Right renal pelvis (tissue), 4 donors: Measurements from ENCODE around the gene DDOST. TPM values are rescaled to one million over a fixed set of nuclear protein-coding genes. Genes with fewer than 3 reads are reported as not detected.
"Not testable (repeated sequence)": the region's sequence is repeated elsewhere in the genome, so short reads cannot be mapped to it uniquely, and the experiment has no call there.

ENCODE experiments used
- DNase-seq, 4 donors: peaks; one replicate each; pipeline ENCODE4 v3.0.0-alpha.2; 2013; ENCODE audit warnings: low read depth in 4 of 4, low spot score in 3 of 4, missing footprints in 1 of 4
- polyA plus RNA-seq, 4 donors: library from polyadenylated mRNA; unstranded; fragments of 120-200 nt; gene quantifications; one replicate each; pipeline ENCODE4 v1.2.1, GENCODE V29; 2013; ENCODE audit not compliant: insufficient read length in 4 of 4

The DDOST gene
- polyA plus RNA-seq, 4 donors = 217 to 254 (median 232) TPM

- DNase-seq = no peak
These were observed 32.5 kb upstream of the DDOST start for GRCh38 chr1:20693623-20694022.

- no peak for DNase-seq
These were observed 30.7 kb upstream of the DDOST start for GRCh38 chr1:20691872-20692271.

GRCh38 chr1:20689645-20690056 lies 28.5 kb upstream of the DDOST start:
- no peak for DNase-seq

GRCh38 chr1:20686883-20687725 lies 25.9 kb upstream of the DDOST start:
- no peak for DNase-seq

- no peak for DNase-seq
These were observed 24.6 kb upstream of the DDOST start for GRCh38 chr1:20685741-20686140.

- no peak for DNase-seq
These were observed 24.0 kb upstream of the DDOST start for GRCh38 chr1:20685099-20685662.

GRCh38 chr1:20684651-20685050 lies 23.5 kb upstream of the DDOST start:
- no peak for DNase-seq

GRCh38 chr1:20684050-20684620 lies 23.0 kb upstream of the DDOST start:
- no peak for DNase-seq

GRCh38 chr1:20683614-20684013 lies 22.4 kb upstream of the DDOST start:
- DNase-seq = no peak

- no peak for DNase-seq
These were observed 21.5 kb upstream of the DDOST start for GRCh38 chr1:20682571-20683236.

- DNase-seq = no peak
These were observed 20.8 kb upstream of the DDOST start for GRCh38 chr1:20681999-20682398.

GRCh38 chr1:20680269-20680668 lies 19.1 kb upstream of the DDOST start:
- DNase-seq = no peak

GRCh38 chr1:20678599-20678998 lies 17.4 kb upstream of the DDOST start:
- DNase-seq = no peak

GRCh38 chr1:20673626-20674025 lies 12.5 kb upstream of the DDOST start:
- not testable (repeated sequence) for DNase-seq

GRCh38 chr1:20672265-20672632 lies 11.1 kb upstream of the DDOST start:
- no peak for DNase-seq

- DNase-seq = no peak
These were observed 9.8 kb upstream of the DDOST start for GRCh38 chr1:20670936-20671335.

GRCh38 chr1:20668581-20668980 lies 7.4 kb upstream of the DDOST start:
- DNase-seq = no peak

- no peak for DNase-seq
These were observed 5.6 kb upstream of the DDOST start for GRCh38 chr1:20666804-20667203.

- DNase-seq = no peak
These were observed 5.0 kb upstream of the DDOST start for GRCh38 chr1:20666146-20666545.

GRCh38 chr1:20665726-20666125 lies 4.6 kb upstream of the DDOST start:
- no peak for DNase-seq

- no peak for DNase-seq
These were observed 3.0 kb upstream of the DDOST start for GRCh38 chr1:20663969-20664715.
